BE2C (cell line): ENCODE results near the gene FOXO4.
A peak's percentile ranks its signal among the peaks of the same experiment; 100 is the strongest.

Experiments
- DNase-seq: peaks from one replicate; pipeline ENCODE4 v3.0.0-alpha.2; 2020
- H3K27me3 ChIP-seq: fragments of 250-450 bp; sonication (Bioruptor Pico); 2 replicates; pipeline ENCODE4 v1.5.1; 2020; ENCODE audit warnings: mild to moderate bottlenecking
- H3K36me3 ChIP-seq: fragments of 250-450 bp; sonication (Bioruptor Pico); 2 replicates; pipeline ENCODE4 v1.5.1; 2020; ENCODE audit warnings: mild to moderate bottlenecking
- H3K4me1 ChIP-seq: fragments of 250-450 bp; sonication (Bioruptor Pico); 2 replicates; pipeline ENCODE4 v1.5.1; 2020
- H3K4me3 ChIP-seq: 2 replicates; pipeline ENCODE4 v1.5.1; 2011; ENCODE audit warnings: low read depth, low read length
- H3K9me3 ChIP-seq: fragments of 250-450 bp; sonication (Bioruptor Pico); 2 replicates; pipeline ENCODE4 v1.5.1; 2020
- CTCF ChIP-seq: IDR thresholded peaks from 2 replicates; pipeline ENCODE4 v1.5.1; 2012; ENCODE audit warnings: mild to moderate bottlenecking, low read depth, low read length

FOXO4 gene

GRCh38 chrX:71118032-71118984 is 22.7 kb downstream of the FOXO4 start, which contains the start of gene MED12:
TSS of gene MED12 (plus strand) at chrX:71118596. CDS start at chrX:71118755, 159 bp downstream.
- DNase-seq: peak; percentile 77
- H3K27me3 ChIP-seq: no peaks in the 10 kb centered on the region
- no peaks in the 10 kb centered on the region for H3K4me1 ChIP-seq
- H3K9me3 ChIP-seq: no peaks in the 10 kb centered on the region
- H3K4me3 ChIP-seq: peak within 1 kb of the TSS; percentile 67
- peaks cover 14% of the 10 kb centered on the region for H3K36me3 ChIP-seq
- no peak for TF ChIP-seq CTCF

- Histone ChIP-seq H3K4me1 (no peaks in the 10 kb centered on the region), H3K9me3 (no peaks in the 10 kb centered on the region), H3K4me3 (peak overlapping the region; percentile 67), H3K27me3 (no peaks in the 10 kb centered on the region), H3K36me3 (peaks cover 14% of the 10 kb centered on the region)
- no peak for TF ChIP-seq CTCF
- no peak for DNase-seq
Observed at GRCh38 chrX:71118985-71119535, 23.4 kb downstream of the FOXO4 start.

- H3K36me3 ChIP-seq: peaks cover 34% of the 10 kb centered on the region
- no peaks in the 10 kb centered on the region for H3K9me3 ChIP-seq
- H3K4me1 ChIP-seq: no peaks in the 10 kb centered on the region; the same call in 1 of the 2 replicates
- no peaks in the 10 kb centered on the region for H3K27me3 ChIP-seq
- TF ChIP-seq CTCF: no peak
- no peak for DNase-seq
- no peak overlapping the region for H3K4me3 ChIP-seq
Observed at GRCh38 chrX:71128166-71128833, 32.6 kb downstream of the FOXO4 start.

- Histone ChIP-seq H3K4me3 (no peak overlapping the region), H3K36me3 (peaks cover 34% of the 10 kb centered on the region), H3K4me1 (no peaks in the 10 kb centered on the region; the same call in 1 of the 2 replicates), H3K27me3 (no peaks in the 10 kb centered on the region), H3K9me3 (no peaks in the 10 kb centered on the region)
- TF ChIP-seq CTCF: peak; percentile 80
- peak; percentile 66 for DNase-seq
Observed at GRCh38 chrX:71128915-71129765, 33.5 kb downstream of the FOXO4 start.

DNA sequence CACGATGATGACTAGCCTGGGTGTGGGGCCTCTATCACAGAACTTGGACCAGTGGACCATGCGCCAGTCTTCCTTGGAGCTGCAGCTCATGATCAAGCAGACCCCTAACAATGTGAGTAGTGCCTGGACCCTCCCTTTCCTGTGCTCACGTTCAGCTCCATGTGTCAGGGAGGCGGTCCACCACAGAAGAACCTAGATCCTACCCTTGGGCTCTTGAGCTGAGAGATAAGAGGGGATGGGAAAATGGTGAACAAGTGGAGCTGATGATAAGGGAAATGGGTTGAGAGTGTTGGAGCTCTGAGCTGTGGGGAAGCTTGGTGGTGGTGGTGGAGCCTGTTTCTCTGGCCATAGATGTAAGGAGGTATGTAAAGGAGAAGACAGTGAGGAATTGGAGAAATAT is 35.9 kb downstream of the FOXO4 start:
- H3K36me3 ChIP-seq: peaks cover 34% of the 10 kb centered on the region
- TF ChIP-seq CTCF: no peak
- DNase-seq: no peak

More for the DNA sequence above, 35.9 kb downstream of the FOXO4 start:
- Histone ChIP-seq H3K27me3 (no peaks in the 10 kb centered on the region), H3K4me1 (no peaks in the 10 kb centered on the region; the same call in 1 of the 2 replicates), H3K4me3 (no peak overlapping the region), H3K9me3 (no peaks in the 10 kb centered on the region)
